Mucosa of descending colon (tissue), 3 donors: ENCODE measurements around the gene SNX3. TPM values are rescaled to one million over a fixed set of nuclear protein-coding genes. Genes with fewer than 3 reads are reported as not detected.
"Not testable (repeated sequence)": the region's sequence is repeated elsewhere in the genome, so short reads cannot be mapped to it uniquely, and the experiment has no call there.

Experiments used
- ATAC-seq: fragments of 200-7000 bp; cut with Tn5 transposase; one replicate; pipeline ENCODE4 v1.9.1; 2020; ENCODE audit warnings: mild to moderate bottlenecking, moderate library complexity
- DNase-seq, 3 donors: peaks; one replicate each; pipeline ENCODE4 v3.0.0-alpha.2; 2020
- H3K36me3 ChIP-seq: fragments of 200-600 bp; one replicate; pipeline ENCODE4 v1.8.0; 2021; ENCODE audit warnings: low read depth, mild to moderate bottlenecking
- H3K4me1 ChIP-seq: fragments of 200-600 bp; one replicate; pipeline ENCODE4 v1.8.0; 2021; ENCODE audit warnings: low read depth, mild to moderate bottlenecking
- H3K4me3 ChIP-seq: fragments of 200-600 bp; one replicate; pipeline ENCODE4 v1.8.0; 2021; ENCODE audit warnings: mild to moderate bottlenecking
- H3K9me3 ChIP-seq: fragments of 200-600 bp; one replicate; pipeline ENCODE4 v1.8.0; 2021; ENCODE audit warnings: mild to moderate bottlenecking
- intact Hi-C, 2 donors: fragments of 100-400 bp; cut with DNase I in 1 of 2; cut with micrococcal nuclease in 1 of 2; formaldehyde crosslinking; loops; one replicate each; pipeline versions ENCODE4 v1.11.0 to v1.11.1; 2022; cut with DNase I, micrococcal nuclease
- total RNA-seq, 3 donors: library from RNA; stranded (reverse); fragmentation: NEBNext Ultra II Directional in 2 of 3; extraction: Animal tissue kit (Norgen Biotek cat#: 25700) in 2 of 3; gene quantifications; one replicate each; pipeline versions ENCODE4 v1.2.1 to v1.2.4, GENCODE V29; 2021 to 2023
- TF ChIP-seq, protein P1 (sequence below): fragments of 200-600 bp; IDR thresholded peaks from one replicate; pipeline ENCODE4 v1.8.0; 2022; ENCODE audit warnings: antibody characterized with exemption, mild to moderate bottlenecking
- donor health status: DM: no; HTN: no; CAD: no; lungs with moderate emphysema.
- donor health status: DM: no; HTN: no; CAD: no.
- donor health status: DM: no; HTN: yes; CAD: no.

The SNX3 gene
- total RNA-seq, 3 donors from 2014 or later: 97.8 to 139 (median 103) TPM

DNA sequence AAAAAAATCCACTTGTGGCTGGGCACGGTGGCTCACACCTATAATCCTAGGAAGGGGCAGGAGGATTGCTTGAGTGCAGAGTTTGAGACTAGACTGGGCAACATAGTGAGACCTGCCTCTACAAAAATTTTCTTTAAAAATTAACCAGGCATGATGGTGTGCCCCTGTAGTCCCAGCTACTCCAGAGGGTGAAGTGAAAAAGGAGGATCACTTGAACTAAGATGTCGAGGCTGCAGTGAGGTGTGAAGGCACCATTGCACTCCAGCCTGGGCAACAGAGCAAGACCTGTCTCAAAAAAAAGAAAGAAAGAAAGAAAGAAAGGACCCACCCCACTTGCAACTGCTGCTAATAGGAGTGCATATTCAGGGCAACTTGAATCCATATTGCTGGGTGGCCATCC, 13.7 kb upstream of the SNX3 start:
- intact Hi-C loops: no loop called here
- H3K4me1 ChIP-seq: no peaks in the 10 kb centered on the region
- H3K9me3 ChIP-seq: no peaks in the 10 kb centered on the region
- TF ChIP-seq, protein P1, sequence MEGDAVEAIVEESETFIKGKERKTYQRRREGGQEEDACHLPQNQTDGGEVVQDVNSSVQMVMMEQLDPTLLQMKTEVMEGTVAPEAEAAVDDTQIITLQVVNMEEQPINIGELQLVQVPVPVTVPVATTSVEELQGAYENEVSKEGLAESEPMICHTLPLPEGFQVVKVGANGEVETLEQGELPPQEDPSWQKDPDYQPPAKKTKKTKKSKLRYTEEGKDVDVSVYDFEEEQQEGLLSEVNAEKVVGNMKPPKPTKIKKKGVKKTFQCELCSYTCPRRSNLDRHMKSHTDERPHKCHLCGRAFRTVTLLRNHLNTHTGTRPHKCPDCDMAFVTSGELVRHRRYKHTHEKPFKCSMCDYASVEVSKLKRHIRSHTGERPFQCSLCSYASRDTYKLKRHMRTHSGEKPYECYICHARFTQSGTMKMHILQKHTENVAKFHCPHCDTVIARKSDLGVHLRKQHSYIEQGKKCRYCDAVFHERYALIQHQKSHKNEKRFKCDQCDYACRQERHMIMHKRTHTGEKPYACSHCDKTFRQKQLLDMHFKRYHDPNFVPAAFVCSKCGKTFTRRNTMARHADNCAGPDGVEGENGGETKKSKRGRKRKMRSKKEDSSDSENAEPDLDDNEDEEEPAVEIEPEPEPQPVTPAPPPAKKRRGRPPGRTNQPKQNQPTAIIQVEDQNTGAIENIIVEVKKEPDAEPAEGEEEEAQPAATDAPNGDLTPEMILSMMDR: no peak
- no peak overlapping the region for H3K4me3 ChIP-seq
- ATAC-seq (no peak), DNase-seq (no peak)
- H3K36me3 ChIP-seq: no peaks in the 10 kb centered on the region

DNA sequence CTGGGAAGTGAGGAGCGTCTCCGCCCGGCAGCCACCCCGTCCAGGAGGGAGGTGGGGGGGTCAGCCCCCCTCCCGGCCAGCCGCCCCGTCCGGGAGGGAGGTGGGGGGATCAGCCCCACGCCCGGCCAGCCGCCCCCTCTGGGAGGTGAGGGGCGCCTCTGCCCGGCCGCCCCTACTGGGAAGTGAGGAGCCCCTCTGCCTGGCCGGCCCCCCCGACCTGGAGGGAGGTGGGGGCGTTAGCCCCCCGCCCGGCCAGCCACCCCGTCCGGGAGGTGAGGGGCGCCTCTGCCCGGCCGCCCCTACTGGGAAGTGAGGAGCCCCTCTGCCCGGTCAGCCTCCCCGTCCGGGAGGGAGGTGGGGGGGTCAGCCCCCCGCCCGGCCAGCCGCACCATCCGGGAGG, 9.1 kb upstream of the SNX3 start:
- intact Hi-C loops, H3K4me1 ChIP-seq, ATAC-seq, H3K9me3 ChIP-seq, H3K36me3 ChIP-seq, H3K4me3 ChIP-seq, DNase-seq: not testable (repeated sequence)

DNA sequence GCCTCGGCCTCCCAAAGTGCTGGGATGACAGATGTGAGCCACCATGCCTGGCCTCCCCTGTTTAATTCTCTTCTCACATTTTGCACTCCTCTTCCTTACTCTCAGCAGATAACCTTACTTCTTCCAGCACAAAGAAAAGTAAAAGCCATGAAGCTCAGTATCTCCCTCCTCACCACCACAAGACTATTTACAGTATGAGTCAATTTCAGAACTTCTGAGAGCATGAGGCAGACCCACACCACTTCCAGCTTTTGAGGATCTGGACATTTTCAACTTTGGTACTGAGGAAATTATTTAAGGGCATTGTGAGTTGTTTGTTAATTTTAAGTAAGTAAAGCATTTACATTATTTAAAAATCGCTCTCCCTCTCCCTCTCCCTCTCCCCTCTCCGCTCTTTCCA, 8.0 kb upstream of the SNX3 start:
- intact Hi-C loops: no loop called here
- H3K4me1 ChIP-seq: no peaks in the 10 kb centered on the region
- DNase-seq (no peak), ATAC-seq (no peak)
- no peak overlapping the region for H3K4me3 ChIP-seq
- TF ChIP-seq, protein P1: no peak
- H3K9me3 ChIP-seq: no peaks in the 10 kb centered on the region
- no peaks in the 10 kb centered on the region for H3K36me3 ChIP-seq

DNA sequence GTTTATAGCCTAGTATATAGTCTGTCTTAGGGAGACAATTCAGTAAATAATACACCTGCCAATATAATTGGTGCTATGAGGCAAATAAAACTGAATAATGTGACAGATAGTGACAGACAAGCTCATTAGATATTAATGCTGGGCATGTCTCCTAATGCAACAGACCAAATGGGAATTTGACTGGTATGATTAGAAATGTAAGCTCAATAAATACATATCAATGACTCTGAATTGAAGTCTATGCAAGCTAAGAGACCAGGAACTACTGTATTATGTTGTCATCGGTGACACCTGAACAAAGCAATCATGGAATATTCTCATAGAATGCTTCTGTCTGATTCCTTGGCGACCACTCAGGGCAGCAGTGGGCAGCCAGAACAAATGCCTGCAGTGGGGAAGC, 2.5 kb upstream of the SNX3 start:
- no peak for ATAC-seq
- peaks cover 4% of the 10 kb centered on the region for H3K4me1 ChIP-seq

DNA sequence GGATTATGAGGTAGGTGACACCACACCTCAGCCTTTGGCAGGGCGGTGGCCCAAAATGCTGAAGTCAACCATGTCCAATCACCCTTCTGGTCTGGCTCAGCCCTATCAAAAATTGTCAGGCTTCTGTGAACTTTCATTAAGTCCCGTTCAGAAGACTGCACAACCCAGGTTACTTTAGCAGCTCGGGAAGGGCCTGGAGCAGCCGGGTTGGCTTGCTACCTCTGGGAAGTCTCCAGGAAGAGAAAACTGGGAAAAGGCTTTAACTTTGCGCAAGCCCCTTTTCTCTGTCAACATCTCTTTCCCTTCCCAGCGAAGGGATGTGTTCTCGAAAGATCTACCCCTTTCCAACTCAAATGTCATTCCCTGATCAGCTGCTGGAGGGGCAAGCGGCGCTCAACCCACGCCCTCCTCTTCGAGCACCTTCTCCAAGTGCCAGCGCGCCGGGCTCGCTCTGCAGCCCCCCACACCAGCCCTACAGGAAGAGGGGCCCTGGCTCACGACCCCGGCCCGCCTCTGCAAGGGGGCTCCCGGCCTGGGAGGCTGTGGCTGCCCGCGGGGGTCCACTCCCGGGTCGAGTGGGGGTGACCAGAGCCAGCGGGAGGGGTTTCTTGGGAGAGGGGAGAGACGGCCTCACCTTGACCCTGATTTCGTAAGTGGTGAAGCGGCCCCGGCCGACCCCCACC, 573 bp downstream of the SNX3 start:
- peak; percentile 22 for ATAC-seq
- TF ChIP-seq, protein P1: no peak
- H3K36me3 ChIP-seq: no peaks in the 10 kb centered on the region
- no peaks in the 10 kb centered on the region for H3K9me3 ChIP-seq
- H3K4me3 ChIP-seq: peak overlapping the region; percentile 97
- peaks cover 4% of the 10 kb centered on the region for H3K4me1 ChIP-seq
- DNase-seq: peak; percentile 54 to 57 (median 56)
- intact Hi-C loops: no loop called here

More for the DNA sequence above, 2.5 kb upstream of the SNX3 start:
- no peak overlapping the region for H3K4me3 ChIP-seq
- no peak for DNase-seq
- TF ChIP-seq, protein P1: no peak
- no peaks in the 10 kb centered on the region for H3K36me3 ChIP-seq
- no peaks in the 10 kb centered on the region for H3K9me3 ChIP-seq
- intact Hi-C loops: no loop called here

DNA sequence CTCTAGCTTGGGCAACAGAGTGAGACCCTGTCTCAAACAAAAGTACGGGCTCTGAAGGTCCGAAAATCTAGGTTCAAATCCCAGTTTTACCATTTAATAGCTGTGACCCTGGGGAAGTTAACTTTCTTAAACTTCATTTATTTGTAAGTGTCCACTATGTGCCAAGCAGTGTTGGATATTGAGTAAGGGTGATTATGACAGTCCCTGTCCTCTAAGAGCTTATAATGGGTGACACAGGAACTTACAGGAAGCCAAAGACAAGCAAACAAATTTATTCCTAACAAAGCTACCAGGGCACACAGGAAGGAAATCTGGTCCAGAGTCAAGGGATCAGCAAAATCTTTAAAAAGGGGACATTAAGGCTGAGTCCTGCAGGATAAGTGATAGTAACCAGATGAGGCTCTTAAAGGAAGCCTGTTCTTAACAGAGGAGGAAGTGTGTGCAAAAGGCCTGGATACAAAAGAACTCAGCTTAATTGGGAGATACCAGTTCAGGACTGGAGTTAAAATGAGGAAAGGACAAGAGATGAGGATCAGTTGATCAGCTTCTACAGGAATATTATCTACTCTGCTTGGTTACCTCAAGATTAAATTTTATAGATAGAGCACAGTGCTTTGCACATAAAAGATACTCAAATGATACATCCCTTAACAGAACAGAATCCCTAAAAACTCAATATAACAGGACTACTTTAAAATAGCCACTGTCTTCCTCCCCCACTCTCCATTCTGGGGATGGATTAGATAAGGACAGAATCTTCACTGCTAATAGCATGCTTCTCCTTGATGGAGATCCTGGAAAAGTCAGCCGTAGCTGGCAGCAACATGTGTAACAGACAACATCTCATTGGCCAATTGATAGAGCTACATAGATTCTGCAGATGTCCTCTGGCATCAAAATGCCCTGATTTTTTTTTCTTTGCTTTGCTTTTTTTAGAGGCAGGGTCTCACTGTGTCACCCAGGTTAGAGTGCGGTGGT, 6.1 kb downstream of the SNX3 start:
- intact Hi-C loops: no loop called here
- H3K9me3 ChIP-seq: no peaks in the 10 kb centered on the region
- DNase-seq (no peak), ATAC-seq (no peak)
- no peaks in the 10 kb centered on the region for H3K36me3 ChIP-seq
- H3K4me3 ChIP-seq: no peak overlapping the region
- TF ChIP-seq, protein P1: no peak
- H3K4me1 ChIP-seq: peaks cover 13% of the 10 kb centered on the region
